GDM1 (cell line): ENCODE results near the gene CDH13.

Experiments used
- DNase-seq: peaks from one replicate; lab custom pipeline; 2025; lab: John Stamatoyannopoulos, UW

Gene CDH13

DNA sequence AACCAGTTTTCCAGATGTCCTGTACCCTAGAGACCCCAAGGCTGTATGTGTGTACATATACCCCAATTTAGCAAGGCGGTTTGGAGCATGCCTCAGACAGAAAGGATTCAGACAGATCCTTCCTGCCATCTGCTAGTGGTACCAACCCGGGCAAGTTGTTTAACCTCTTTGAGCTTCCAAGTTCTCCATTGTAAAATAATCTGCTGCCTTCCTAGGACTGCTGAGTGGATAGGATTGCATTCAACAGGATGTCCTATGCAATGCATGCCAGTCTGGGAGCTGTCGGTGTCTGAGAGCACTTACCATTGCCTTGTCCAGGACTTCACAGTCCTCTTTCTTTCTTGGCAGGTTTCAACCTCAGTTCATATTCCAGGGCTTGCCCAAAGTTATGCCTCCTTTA, 1.9 kb downstream of the CDH13 start:
- DNase-seq = no peak

DNA sequence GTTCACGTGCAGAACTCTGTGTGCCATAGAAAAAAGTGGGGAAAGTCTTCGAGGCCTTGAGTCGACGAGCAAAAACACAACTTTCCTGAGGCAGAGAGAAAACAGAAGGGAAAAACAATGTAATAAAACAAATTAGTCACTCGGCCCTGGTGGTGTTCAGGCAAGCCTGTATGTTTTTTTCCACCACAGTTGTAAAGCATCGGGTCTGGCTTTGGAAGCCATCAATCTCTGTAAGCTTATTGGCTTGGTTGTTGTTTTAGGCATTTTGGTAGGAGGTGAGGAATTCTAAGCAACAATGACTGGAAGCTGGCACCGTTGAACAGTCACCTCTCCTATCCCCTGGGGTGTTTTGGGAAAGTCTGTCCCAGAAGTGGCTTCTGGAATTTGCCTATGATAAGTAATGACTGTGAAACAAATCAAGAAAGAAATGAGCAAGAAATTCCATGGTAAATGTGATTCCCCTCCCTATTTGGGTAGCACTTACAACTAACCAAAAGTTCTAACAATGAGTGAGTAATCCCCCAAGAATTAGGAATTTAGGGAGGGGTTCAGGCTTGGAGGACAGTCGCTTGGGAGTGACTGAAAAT, 2.8 kb downstream of the CDH13 start:
- DNase-seq = no peak

DNA sequence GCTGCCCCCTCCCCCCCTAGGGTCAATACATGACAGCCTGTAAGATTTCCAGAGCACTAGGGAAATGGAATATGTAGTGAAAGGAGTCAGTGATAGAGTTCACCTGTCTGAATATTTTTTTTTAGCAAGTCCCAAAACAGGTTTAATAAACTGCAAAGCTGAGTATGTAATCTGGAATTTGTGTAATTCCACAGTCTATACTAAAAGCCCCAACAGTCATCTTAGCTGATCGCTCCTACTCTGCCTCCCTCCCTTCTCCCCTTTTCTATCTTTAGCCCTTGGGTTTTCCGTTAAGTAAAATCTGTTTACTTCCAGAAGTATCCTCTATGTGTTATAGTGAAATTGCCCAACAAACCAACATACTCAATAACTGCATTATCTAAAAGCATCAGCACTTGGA, 3.5 kb downstream of the CDH13 start:
- no peak for DNase-seq

DNA sequence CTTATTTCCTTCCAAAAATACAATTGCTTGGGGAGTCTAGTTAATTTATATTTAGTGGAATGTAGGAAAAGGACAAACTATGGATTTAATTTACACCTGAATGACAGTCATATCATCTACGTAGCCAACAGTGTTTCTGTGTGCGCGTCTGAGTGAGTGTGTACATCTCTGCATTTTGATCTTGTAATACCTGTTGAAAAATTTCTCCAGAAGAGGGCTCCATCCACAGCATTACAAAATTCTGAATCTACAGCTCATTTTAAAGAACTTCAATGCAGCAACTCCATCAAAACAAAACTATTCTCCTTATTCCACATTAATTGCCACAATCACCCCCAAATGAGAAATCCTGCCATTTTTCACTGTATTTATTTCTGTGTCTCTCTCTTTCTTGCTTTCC, 3.9 kb downstream of the CDH13 start:
- DNase-seq = no peak

DNA sequence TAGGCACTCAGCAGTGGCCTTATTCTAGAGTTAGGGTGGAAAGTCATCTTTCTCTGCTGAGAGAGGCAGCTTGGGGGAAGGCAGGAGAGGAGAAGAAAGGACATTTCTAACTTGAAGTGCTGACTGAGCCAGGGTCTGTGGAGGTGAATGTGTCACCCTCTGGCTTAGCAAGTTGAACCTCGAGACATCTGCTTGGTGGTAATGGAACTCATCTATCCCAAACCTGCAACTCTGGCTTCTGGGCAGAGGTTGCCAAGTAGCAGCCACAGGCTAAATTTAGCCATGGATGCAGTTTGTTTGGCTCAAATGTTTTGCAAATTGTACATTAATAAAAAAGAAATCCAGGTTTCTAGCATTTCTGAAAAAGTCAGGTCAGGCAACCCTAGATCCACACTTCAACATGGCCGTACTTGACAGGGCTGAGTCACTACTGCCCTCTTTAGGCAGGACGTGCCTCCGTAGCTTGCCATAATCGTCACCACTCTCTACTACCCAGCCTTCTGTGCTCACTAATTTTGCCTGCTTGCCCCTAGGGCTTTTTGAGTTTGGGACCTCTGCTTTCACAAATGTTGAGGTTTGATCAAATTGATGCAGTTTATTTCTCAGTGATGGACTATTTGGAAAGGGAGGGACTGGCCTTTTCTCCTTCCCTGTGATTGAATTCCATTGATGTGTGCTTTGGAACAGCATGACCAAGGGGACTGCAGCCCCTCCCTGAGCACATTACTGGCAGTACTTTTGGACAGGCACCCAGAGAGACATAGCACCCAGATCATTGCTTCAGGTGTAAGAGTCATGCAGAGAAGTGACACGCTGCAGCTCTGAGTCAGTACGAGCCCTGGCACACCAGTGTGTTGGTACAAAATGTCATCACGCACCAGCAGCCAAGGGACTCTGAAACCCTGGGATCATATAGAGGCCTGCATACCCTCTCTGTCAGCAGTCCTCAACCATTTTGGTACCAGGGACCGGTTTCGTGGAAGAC, 5.2 kb downstream of the CDH13 start:
- no peak for DNase-seq

DNA sequence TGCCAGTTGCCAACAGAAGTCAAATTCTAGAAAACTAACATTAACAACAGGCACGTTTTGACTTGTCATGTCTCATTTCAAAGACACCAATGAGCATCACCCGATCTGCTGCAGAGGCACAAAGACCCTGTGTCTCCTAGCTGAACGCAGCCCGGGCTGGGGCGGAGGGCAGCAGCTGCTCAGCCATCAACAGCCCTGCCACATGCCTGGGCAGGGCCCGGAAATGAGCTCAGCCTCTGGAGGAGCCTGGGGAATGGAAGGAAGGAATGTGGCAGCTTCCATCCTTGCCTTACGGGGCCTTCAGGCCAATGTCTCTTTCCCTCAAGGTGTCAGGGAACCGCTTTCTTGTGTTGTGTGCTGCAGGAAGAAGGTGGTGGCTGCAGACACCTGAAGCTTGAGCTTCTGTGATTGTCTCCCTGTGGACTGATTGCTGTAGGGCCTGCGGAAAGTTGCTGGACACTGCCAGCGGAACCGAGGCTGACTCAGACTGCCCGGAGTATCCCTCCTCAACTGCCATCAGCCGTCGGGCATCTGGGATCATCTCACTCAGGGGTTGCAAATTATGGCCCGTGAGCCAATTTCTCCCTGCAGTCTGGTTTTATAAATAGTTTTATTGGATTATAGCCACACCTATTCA, 7.3 kb downstream of the CDH13 start:
- no peak for DNase-seq

DNA sequence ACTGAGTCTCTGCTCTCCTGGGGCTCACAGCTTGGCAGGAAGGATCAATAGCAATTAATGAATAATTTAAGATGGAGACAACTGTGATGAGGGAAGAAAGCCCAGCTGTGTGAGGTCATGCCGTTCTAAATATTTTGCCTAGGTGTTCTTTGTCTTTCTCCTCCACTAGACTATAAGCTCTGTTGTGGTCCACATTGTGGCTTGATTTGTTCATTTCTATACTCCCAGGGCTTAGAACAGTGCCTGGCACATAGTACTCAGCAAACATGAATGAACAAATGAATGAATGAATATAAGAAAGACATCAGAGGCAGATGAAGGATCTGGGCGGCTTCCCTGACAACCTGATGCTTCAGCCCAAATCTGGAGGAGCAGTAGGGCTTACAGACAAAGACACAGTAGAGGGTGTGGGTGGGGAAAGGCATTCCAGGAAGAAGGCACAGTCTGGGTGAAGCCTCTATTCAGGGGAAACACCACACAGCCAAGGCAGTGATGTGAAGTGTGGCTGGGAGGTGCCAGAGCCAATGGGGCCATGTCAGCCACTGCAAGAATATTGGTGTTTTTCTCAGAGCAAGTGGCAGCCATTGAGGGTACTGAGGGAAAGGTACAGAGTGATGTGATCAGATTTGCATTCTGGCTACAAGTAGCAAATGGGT, 8.3 kb downstream of the CDH13 start:
- DNase-seq = no peak

DNA sequence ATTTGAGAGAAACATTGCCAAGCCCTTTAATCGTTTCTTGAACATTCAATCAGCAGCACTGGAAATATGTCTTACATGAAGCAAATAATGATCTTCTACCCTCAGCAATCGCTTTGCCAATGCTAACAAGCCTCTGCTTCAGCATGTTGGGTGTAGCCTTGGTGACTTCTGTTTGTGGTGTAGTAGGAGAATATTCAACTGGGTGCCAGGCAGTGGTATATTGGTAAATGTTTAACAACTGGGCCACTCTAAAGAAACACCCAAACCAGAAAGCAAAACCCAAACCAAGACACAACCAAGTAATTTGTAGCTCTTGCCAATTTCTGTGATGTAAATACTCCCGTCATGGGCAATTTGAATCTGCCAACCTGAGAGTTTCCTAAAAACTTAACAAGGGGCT, 9.7 kb downstream of the CDH13 start:
- no peak for DNase-seq

DNA sequence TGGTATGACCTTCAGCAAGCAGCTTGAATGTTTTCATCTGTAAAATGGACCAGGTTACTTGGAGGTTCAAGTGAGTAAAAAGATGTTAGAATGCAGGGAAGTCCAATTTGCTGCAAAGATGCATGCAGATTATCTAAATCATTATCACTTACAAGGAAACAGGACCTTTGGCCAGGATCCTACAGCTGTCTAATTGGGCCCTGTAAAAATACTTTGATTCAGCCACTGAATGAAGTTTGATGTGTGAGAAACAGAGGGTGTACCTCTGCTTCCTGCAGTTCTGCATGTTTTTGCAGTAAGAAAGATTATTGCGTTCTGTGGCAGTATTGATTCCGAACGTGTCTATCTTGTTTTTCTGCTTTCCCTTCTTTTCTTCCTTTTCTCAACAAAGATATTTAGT, 10.2 kb downstream of the CDH13 start:
- no peak for DNase-seq

DNA sequence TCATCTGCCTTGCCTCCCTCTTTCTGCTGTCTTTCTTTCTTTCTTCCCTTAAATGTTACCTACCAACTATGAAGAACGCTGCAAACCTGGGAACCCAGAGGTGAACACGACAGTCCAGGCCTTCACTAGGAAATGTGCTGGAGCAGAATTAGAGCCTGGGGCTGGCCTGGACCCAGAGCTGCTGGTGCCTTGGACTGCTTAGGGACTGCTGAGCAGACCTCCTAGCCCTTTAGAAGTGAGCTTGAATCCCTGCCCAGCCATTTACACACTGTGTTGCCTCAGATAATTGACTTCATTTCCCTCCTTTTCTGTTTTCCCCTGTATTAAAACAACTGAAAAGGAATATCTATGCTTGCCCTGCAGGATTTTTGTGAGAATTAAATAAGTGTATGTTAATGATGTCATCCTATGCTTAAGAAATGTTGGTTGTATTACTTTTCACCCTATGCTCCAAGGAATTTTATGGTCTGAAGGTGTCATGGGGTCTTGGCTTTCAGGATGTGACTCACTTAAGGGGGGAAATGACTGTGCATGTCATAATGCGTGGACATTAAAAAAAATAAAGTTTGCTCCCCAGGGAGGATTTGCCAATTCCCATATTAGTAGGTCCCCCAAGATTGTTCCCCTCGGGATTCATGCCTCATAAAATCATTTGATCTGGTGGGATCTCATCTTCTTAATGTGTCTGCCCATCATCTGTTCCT, 11.5 kb downstream of the CDH13 start:
- DNase-seq = no peak

DNA sequence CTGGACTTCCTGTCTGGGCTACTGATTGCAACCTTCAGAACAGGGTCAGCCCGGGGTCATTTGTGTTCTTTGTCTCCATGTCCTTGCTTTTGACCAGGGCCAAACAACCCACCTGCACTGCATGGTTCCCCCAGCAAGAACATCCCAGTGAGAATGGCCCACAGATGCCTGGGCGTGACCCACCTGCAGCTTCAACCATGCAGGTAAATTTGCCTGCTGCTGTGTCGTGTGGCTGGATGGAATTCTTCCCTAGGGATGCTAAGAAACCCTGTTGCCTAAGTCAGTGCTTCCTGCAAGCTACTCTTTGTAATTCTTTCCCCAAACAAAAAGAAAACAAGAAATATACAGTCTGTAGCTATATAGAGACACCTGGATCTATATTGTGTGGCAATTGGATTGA, 12.5 kb downstream of the CDH13 start:
- no peak for DNase-seq

DNA sequence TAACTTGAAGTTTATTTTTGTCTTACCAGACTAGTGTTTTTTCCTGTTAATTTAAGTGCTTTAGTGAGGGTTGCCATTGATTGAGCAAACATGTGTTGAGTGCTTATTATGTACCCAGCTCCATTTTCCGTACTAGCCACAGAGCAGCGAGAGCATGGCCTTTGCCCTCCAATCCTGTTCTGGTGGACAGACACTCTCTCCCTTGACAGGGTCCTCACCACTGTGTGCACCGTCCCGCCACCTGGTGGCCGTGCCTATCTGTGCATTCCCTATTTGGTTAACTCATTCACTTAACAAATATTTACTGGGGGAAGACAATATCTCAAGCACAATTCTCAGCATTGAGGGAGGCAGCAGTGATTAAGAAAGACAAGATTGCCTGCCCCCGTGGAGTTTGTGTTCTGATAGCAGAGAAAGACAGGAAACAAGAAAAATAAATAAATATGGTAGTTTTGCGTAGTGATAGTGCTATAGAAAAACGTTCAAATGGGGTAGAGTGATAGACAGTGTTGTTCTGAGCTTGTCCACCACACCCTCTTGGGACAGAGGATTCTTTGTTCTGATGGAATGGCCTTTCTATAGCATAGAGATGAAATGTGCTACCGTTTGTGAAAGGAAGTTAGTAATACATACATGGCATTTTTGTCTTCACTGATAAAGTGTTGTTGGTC, 13.0 kb downstream of the CDH13 start:
- no peak for DNase-seq

DNA sequence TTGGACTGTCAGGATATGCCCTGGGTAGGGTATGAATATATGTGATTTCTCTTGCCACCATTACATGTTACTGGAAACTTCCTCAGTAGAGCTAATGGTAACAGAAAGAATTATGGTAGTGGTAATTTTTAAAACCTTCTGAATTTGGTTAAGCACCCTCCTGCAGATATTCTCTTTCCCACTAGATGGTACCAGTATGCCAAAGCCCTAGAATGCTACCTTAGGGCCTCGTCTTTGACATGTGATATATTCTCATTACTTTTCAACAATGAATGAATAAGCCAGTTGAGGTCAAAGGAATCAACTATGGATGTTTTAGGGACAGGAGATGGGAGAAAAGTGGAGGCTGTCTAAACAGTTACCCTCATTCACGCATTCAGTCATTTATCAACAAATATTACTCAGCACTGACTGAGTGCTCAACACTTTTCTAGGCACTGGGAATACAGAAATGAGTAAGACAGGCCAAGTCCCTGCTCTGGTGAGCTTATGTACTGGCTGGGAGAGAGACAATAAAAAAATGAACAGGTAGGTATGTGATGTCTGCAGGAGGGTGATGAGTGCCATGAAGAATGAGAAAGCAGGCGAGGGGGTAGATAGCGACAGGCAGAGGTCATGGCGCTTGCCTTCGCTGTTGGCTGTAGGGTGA, 14.7 kb downstream of the CDH13 start:
- no peak for DNase-seq

DNA sequence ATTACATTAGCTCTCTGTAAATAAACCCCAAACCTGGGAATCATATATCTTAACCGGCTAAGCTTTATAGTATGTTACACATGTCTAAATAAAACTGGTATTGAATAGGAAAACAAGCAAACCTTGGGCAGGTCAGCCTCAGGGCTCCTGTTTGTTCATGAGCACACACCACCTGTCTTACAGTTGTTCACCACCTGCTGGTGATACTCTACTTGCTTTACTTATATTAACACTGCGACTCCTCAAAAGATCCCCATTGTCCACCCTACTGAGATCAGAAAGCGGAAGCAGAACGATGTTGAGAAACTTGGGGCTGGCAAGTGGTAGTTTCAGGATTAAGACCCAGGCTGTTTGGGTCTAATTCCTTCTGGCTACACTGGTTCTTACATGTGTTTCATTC, 16.4 kb downstream of the CDH13 start:
- DNase-seq = no peak

DNA sequence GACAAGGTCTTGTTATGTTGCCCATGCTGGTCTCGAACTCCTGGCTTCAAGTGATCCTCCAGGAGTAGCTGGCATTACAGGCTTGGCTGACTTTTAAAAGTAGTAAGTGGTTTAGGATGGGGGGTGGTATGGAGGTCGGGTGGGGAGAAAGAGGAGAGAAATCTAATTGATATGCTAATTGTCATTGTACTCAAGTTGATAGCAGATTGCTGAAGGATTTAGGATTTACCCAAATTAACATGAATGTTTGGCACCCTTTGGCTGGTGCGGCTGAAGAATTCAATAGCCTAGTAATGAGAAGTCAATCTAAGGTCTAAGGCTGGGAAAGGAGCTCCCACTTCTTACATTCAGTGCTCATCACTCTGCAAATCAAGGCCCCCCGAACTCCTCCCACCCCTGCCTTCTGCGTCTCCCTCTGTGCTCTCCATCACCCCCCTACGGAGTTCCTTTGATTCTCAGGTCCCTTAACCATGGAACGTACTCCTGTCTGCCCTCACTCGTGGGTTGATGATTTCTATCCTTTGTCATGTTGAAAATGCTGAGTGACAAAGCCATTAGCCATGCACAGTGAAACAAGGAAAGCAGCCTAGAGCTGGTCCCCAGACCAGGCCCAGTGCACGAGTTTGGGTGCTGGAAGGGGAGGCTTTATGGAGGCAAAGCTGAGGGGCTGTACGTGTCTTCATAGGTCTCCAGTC, 17.3 kb downstream of the CDH13 start:
- no peak for DNase-seq

DNA sequence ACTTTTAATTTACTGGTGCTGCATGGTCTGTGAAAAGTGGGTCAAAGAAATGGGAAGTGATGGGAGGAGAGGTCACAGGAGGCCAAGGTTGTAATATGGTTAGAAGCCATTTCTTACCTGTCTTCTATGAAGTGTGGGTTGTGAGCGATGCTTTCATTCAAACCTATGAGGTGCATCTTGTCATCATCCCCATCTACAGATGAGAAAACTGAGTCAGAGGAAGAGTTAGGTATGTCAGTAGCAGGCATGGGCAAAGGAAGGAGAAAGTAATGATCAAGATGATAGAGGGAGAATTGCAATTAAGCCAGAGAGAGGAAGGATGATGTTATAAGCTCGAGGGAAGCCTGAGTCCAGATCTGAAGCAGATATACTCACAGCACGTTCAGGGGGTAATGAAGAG, 19.7 kb downstream of the CDH13 start:
- no peak for DNase-seq

DNA sequence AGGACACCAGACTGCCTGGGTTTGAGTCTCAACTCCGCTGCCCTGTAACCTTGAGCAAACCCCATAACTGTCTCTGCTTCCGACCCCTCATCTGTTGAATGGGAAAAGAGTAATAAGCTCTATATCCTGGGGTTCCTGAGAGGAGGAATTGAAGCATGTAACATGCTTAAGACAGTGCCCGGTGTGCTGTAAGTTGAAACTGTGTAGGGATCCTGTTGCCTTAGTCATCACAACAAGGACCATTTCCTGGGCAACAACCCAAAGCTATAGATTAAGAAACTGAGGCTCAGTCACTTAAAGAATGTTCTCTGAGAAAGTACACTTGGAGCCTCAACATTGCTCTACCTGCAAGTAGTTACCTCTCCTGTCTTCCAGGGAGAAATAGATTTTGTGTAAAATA, 23.0 kb downstream of the CDH13 start:
- no peak for DNase-seq

DNA sequence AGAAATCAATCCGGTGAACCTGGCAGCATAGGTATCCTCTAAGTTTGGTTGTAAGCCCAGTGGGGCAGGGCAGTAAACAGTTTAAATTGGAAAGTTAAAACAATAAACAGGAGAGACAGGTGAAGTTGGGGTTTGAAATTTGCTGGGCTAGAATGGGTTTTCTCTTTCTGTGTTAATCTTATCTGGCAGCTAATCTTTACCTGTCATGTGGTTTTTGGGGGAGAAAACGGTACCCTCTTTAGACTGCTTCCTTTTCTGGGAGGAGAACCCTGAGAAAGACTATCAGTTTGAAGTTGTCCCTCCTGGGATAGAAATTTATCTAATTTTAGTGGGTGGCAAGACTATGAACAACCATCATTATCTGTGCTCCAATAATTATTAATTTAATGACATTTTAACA, 24.0 kb downstream of the CDH13 start:
- DNase-seq = no peak

DNA sequence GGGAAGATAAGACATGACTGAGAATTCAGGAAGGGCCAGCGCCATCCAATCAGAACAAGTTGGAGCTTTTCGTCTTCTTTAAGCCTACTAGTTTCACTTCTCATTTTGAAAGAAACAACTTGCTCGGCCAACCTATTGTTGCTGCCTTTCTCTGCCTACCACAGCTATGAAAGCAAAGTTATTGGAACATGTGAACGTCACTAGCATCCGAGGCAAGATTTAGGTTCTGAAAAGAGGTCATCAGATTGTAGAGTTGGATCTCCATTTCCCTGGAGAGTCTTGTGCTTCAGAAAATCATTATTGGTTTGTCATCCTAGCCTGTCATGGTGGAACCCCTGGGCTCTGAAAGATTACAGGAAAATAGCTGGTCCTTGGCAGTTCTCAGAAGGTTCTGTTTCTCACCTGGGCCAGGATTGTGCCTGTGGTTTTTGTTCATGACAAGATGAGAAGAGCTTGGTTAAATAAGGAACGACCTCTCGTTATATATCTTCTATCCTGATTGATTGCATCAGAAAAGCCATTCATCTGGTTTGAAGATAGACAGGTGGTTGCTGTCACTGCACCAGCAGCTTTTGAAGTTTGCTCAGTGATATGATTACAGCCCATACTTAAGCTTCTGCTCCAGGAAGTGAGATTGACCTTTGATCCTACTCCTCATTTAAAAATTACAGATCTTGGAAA, 25.3 kb downstream of the CDH13 start:
- DNase-seq = no peak

DNA sequence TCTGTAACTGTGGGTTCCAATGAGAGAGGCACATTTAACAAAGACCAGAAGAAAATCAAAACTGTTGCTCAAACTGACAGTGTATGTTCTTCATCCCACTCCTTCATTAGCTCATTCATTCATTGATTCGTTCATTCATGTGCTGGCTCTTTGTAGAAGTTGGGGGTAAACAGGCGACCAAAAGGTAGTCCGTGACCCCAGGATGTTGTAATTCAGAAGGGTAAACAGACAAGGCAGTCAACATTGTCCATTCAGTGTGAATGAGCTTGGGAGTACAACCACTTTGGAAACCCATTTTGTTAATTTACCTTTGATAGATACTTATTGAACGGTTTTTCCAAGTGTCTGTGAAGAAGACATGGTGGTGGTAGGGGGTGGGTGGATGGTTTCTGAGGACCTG, 26.1 kb downstream of the CDH13 start:
- no peak for DNase-seq
